HT-29 (cell line): ENCODE data around the gene ANKH. TPM values are rescaled to one million over a fixed set of nuclear protein-coding genes. Genes with fewer than 3 reads are reported as not detected.

ENCODE experiments used
- DNase-seq: peaks from one replicate; pipeline ENCODE4 v3.0.0-alpha.2; 2015; ENCODE audit warnings: low spot score
- total RNA-seq: library from RNA; depleted of rRNA; stranded (reverse); fragments of >200 nt; shearing (Covaris generic); gene quantifications from 2 replicates; pipeline ENCODE4 v1.2.3, GENCODE V29; 2014

Gene ANKH
- total RNA-seq, 1 experiment from 2014 or later, result 44.3 TPM

- no peak for DNase-seq
Measured at GRCh38 chr5:14793851-14794250, 77.7 kb downstream of the ANKH start.

- DNase-seq, result no peak
Measured at GRCh38 chr5:14790911-14791310, 80.7 kb downstream of the ANKH start.

GRCh38 chr5:14790220-14790619 lies 81.4 kb downstream of the ANKH start:
- no peak for DNase-seq

- no peak for DNase-seq
Measured at GRCh38 chr5:14787801-14788579, 83.6 kb downstream of the ANKH start.

GRCh38 chr5:14783691-14784090 lies 87.9 kb downstream of the ANKH start:
- DNase-seq, result no peak

GRCh38 chr5:14782591-14782990 lies 89.0 kb downstream of the ANKH start:
- no peak for DNase-seq

GRCh38 chr5:14781106-14781505 lies 90.5 kb downstream of the ANKH start:
- DNase-seq, result no peak

GRCh38 chr5:14779975-14780374 lies 91.6 kb downstream of the ANKH start:
- DNase-seq, result no peak

- no peak for DNase-seq
Measured at GRCh38 chr5:14778792-14779070, 92.8 kb downstream of the ANKH start.

- DNase-seq, result no peak
Measured at GRCh38 chr5:14777932-14778791, 93.4 kb downstream of the ANKH start.

GRCh38 chr5:14777187-14777586 lies 94.4 kb downstream of the ANKH start:
- DNase-seq, result no peak

- DNase-seq, result no peak
Measured at GRCh38 chr5:14776602-14777001, 95.0 kb downstream of the ANKH start.

GRCh38 chr5:14775857-14776256 lies 95.7 kb downstream of the ANKH start:
- no peak for DNase-seq

GRCh38 chr5:14773588-14773987 lies 98.0 kb downstream of the ANKH start:
- DNase-seq, result no peak

GRCh38 chr5:14771972-14772371 lies 99.6 kb downstream of the ANKH start:
- no peak for DNase-seq

GRCh38 chr5:14771189-14771588 lies 100.4 kb downstream of the ANKH start:
- peak; percentile 22 for DNase-seq

GRCh38 chr5:14768508-14769365 lies 102.8 kb downstream of the ANKH start:
- no peak for DNase-seq

- peak; percentile 32 for DNase-seq
Measured at GRCh38 chr5:14767735-14768507, 103.7 kb downstream of the ANKH start.

- DNase-seq, result no peak
Measured at GRCh38 chr5:14767053-14767452, 104.5 kb downstream of the ANKH start.

GRCh38 chr5:14766584-14766983 lies 105.0 kb downstream of the ANKH start:
- DNase-seq, result no peak

GRCh38 chr5:14765587-14765986 lies 106.0 kb downstream of the ANKH start:
- no peak for DNase-seq
